NCI-H1092 (cell line): ENCODE results near the gene BPIFB2.

Experiments
- DNase-seq: peaks from one replicate; lab custom pipeline; 2025; lab: John Stamatoyannopoulos, UW

BPIFB2 gene

GRCh38 chr20:33068251-33068939, 60.9 kb downstream of the BPIFB2 start:
- DNase-seq = no peak

- no peak for DNase-seq
Observed at GRCh38 chr20:33069673-33070072, 62.2 kb downstream of the BPIFB2 start.

- DNase-seq = no peak
Observed at GRCh38 chr20:33070111-33071053, 62.9 kb downstream of the BPIFB2 start.

GRCh38 chr20:33071198-33071597, 63.7 kb downstream of the BPIFB2 start:
- no peak for DNase-seq

- no peak for DNase-seq
Observed at GRCh38 chr20:33072362-33072761, 64.9 kb downstream of the BPIFB2 start.

GRCh38 chr20:33072813-33073212, 65.3 kb downstream of the BPIFB2 start:
- DNase-seq = no peak
